Liver (tissue), 9 donors: ENCODE measurements around the gene KSR1. TPM values are rescaled to one million over a fixed set of nuclear protein-coding genes. Genes with fewer than 3 reads are reported as not detected.

Source experiments
- DNase-seq: peaks from one replicate; pipeline ENCODE4 v3.0.0-alpha.2; 2017; ENCODE audit warnings: low spot score
- H3K27ac ChIP-seq, 2 donors: one replicate each; pipeline ENCODE4 v1.7.0; 2013; ENCODE audit warnings: inconsistent platforms in 2 of 2, low read length in 2 of 2, control low read depth in 1 of 2, low read depth in 1 of 2, mild to moderate bottlenecking in 1 of 2
- H3K27me3 ChIP-seq, 4 donors: one replicate each; pipeline versions ENCODE4 v1.6.1 to v1.7.0; 2013; ENCODE audit warnings: low read length in 3 of 4, inconsistent platforms in 1 of 4, mild to moderate bottlenecking in 1 of 4, moderate library complexity in 1 of 4; ENCODE audit not compliant: control insufficient read depth in 4 of 4, insufficient read depth in 4 of 4
- H3K36me3 ChIP-seq, 4 donors: one replicate each; pipeline versions ENCODE4 v1.6.1 to v1.7.0; 2013; ENCODE audit warnings: low read length in 3 of 4, mild to moderate bottlenecking in 3 of 4, low read depth in 1 of 4, moderate library complexity in 1 of 4; ENCODE audit not compliant: control insufficient read depth in 4 of 4, insufficient read depth in 3 of 4
- H3K4me1 ChIP-seq, 4 donors: one replicate each; pipeline versions ENCODE4 v1.6.1 to v1.7.0; 2013; ENCODE audit warnings: low read length in 3 of 4, mild to moderate bottlenecking in 3 of 4, moderate library complexity in 1 of 4; ENCODE audit not compliant: control insufficient read depth in 4 of 4, insufficient read depth in 4 of 4
- H3K4me3 ChIP-seq, 3 donors: one replicate each; pipeline versions ENCODE4 v1.6.1 to v1.7.0; 2013; ENCODE audit warnings: low read length in 3 of 3, control low read depth in 1 of 3, low read depth in 1 of 3, mild to moderate bottlenecking in 1 of 3
- H3K9ac ChIP-seq, 2 donors: one replicate each; pipeline ENCODE4 v1.7.0; 2013; ENCODE audit warnings: low read length in 2 of 2, mild to moderate bottlenecking in 2 of 2, moderate library complexity in 2 of 2, control low read depth in 1 of 2, low read depth in 1 of 2
- H3K9me3 ChIP-seq, 4 donors: one replicate each; pipeline versions ENCODE4 v1.6.1 to v1.7.0; 2013; ENCODE audit warnings: low read length in 3 of 4; ENCODE audit not compliant: control insufficient read depth in 4 of 4
- ATF3 ChIP-seq: IDR thresholded peaks from 2 replicates; pipeline ENCODE4 v1.6.1; 2016; ENCODE audit warnings: antibody characterized with exemption
- EGR1 ChIP-seq, 2 donors: IDR thresholded peaks; 2 replicates each; pipeline ENCODE4 v1.6.1; 2016 to 2018; ENCODE audit warnings: antibody characterized with exemption in 2 of 2, low read depth in 2 of 2
- FOXA1 ChIP-seq: IDR thresholded peaks from 2 replicates; pipeline ENCODE4 v1.6.1; 2016; ENCODE audit warnings: antibody characterized with exemption
- FOXA2 ChIP-seq: IDR thresholded peaks from 2 replicates; pipeline ENCODE4 v1.6.1; 2016; ENCODE audit warnings: antibody characterized with exemption
- GABPA ChIP-seq, 2 donors: IDR thresholded peaks in 1 of 2; conservative IDR thresholded peaks in 1 of 2; 2 replicates each; pipeline ENCODE4 v1.6.1; 2016; ENCODE audit warnings: antibody characterized with exemption in 2 of 2, mild to moderate bottlenecking in 1 of 2, moderate library complexity in 1 of 2
- HNF4A ChIP-seq, 2 donors: conservative IDR thresholded peaks; 2 replicates each; pipeline ENCODE4 v1.6.1; 2016; ENCODE audit warnings: antibody characterized with exemption in 2 of 2, mild to moderate bottlenecking in 2 of 2
- HNF4G ChIP-seq: IDR thresholded peaks from 2 replicates; pipeline ENCODE4 v1.6.1; 2016; ENCODE audit warnings: antibody characterized with exemption
- JUND ChIP-seq, 2 donors: IDR thresholded peaks; 2 replicates each; pipeline ENCODE4 v1.6.1; 2016; ENCODE audit warnings: antibody characterized with exemption in 2 of 2
- NR2F2 ChIP-seq: IDR thresholded peaks from 2 replicates; pipeline ENCODE4 v1.6.1; 2016; ENCODE audit warnings: antibody characterized with exemption
- TAF1 ChIP-seq: conservative IDR thresholded peaks from 2 replicates; pipeline ENCODE4 v1.6.1; 2016; ENCODE audit warnings: antibody characterized with exemption, mild to moderate bottlenecking
- YY1 ChIP-seq: IDR thresholded peaks from 2 replicates; pipeline ENCODE4 v1.6.1; 2016; ENCODE audit warnings: antibody characterized with exemption, mild to moderate bottlenecking
- WGBS: extraction: QIAGEN DNeasy Blood & Tissue Kit; methylation state at CpG from one replicate; pipeline ENCODE4 v1.1.7; 2013; 5-methylcytosine and 5-hydroxymethylcytosine counted together
- polyA plus RNA-seq, 2 donors: library from polyadenylated mRNA; stranded (reverse) in 1 of 2; unstranded in 1 of 2; fragments of 200-250 nt in 1 of 2; fragments of >200 nt in 1 of 2; fragmentation: Nextera tagmentation in 1 of 2; extraction: Ambion mirVana in 1 of 2; gene quantifications; one replicate each; pipeline versions ENCODE4 v1.2.1 to v1.2.3, GENCODE V29; 2013 to 2015
- total RNA-seq, 2 donors: library from RNA; depleted of rRNA; stranded (reverse); fragments of >200 nt; gene quantifications; one replicate each; pipeline ENCODE4 v1.2.3, GENCODE V29; 2014
- TF ChIP-seq, protein P1 (sequence below): IDR thresholded peaks from 2 replicates; pipeline ENCODE4 v1.6.1; 2016; ENCODE audit warnings: antibody characterized with exemption
- TF ChIP-seq, protein P2 (sequence below): IDR thresholded peaks from 2 replicates; pipeline ENCODE4 v1.6.1; 2016; ENCODE audit warnings: antibody characterized with exemption, mild to moderate bottlenecking
- TF ChIP-seq, protein P3 (sequence below): IDR thresholded peaks from 2 replicates; pipeline ENCODE4 v1.6.1; 2016; ENCODE audit warnings: antibody characterized with exemption
- TF ChIP-seq, protein P4 (sequence below): fragments of 150-350 bp; IDR thresholded peaks from 2 replicates; pipeline ENCODE4 v1.5.1; 2017; ENCODE audit warnings: improper control_type of control experiment, low read depth, low read length; ENCODE audit not compliant: missing input control
- donor health status: healthy.
- donor health status: healthy.
- donor health status: healthy.
- donor health status: healthy.
- donor health status: healthy.

Gene KSR1
- total and polyA plus RNA-seq, 4 donors, result 1.2 to 9.0 (median 4.1) TPM

- peaks cover 0 to 39% (median 6%) of the 10 kb centered on the region in 4 donors for H3K36me3 ChIP-seq
- H3K4me3 ChIP-seq, result no peak overlapping the region
- TF ChIP-seq FOXA2 (no peak), HNF4G (no peak), YY1 (no peak), NR2F2 (no peak), TAF1 (no peak), GABPA (IDR thresholded peaks at IDR 0.05 in 1 of 2, conservative IDR thresholded peaks at IDR 0.05 in 1 of 2) (no peak), HNF4A (conservative IDR thresholded peaks at IDR 0.05) (no peak), ATF3 (no peak), FOXA1 (no peak), EGR1 (IDR thresholded peaks at IDR 0.05; ENCODE audit: low read depth in 2 of 2) (no peak)
- TF ChIP-seq, protein P1, sequence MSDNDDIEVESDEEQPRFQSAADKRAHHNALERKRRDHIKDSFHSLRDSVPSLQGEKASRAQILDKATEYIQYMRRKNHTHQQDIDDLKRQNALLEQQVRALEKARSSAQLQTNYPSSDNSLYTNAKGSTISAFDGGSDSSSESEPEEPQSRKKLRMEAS, result no peak
- TF ChIP-seq, protein P2, sequence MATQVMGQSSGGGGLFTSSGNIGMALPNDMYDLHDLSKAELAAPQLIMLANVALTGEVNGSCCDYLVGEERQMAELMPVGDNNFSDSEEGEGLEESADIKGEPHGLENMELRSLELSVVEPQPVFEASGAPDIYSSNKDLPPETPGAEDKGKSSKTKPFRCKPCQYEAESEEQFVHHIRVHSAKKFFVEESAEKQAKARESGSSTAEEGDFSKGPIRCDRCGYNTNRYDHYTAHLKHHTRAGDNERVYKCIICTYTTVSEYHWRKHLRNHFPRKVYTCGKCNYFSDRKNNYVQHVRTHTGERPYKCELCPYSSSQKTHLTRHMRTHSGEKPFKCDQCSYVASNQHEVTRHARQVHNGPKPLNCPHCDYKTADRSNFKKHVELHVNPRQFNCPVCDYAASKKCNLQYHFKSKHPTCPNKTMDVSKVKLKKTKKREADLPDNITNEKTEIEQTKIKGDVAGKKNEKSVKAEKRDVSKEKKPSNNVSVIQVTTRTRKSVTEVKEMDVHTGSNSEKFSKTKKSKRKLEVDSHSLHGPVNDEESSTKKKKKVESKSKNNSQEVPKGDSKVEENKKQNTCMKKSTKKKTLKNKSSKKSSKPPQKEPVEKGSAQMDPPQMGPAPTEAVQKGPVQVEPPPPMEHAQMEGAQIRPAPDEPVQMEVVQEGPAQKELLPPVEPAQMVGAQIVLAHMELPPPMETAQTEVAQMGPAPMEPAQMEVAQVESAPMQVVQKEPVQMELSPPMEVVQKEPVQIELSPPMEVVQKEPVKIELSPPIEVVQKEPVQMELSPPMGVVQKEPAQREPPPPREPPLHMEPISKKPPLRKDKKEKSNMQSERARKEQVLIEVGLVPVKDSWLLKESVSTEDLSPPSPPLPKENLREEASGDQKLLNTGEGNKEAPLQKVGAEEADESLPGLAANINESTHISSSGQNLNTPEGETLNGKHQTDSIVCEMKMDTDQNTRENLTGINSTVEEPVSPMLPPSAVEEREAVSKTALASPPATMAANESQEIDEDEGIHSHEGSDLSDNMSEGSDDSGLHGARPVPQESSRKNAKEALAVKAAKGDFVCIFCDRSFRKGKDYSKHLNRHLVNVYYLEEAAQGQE, result no peak
- TF ChIP-seq, protein P3, sequence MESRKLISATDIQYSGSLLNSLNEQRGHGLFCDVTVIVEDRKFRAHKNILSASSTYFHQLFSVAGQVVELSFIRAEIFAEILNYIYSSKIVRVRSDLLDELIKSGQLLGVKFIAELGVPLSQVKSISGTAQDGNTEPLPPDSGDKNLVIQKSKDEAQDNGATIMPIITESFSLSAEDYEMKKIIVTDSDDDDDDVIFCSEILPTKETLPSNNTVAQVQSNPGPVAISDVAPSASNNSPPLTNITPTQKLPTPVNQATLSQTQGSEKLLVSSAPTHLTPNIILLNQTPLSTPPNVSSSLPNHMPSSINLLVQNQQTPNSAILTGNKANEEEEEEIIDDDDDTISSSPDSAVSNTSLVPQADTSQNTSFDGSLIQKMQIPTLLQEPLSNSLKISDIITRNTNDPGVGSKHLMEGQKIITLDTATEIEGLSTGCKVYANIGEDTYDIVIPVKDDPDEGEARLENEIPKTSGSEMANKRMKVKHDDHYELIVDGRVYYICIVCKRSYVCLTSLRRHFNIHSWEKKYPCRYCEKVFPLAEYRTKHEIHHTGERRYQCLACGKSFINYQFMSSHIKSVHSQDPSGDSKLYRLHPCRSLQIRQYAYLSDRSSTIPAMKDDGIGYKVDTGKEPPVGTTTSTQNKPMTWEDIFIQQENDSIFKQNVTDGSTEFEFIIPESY, result no peak
- no peaks in the 10 kb centered on the region for H3K27me3 ChIP-seq
- no peak overlapping the region for H3K9ac ChIP-seq
- no peak overlapping the region for H3K27ac ChIP-seq
- WGBS, result 90% methylated on average over 16 of the region's 16 CpGs
- H3K4me1 ChIP-seq, result peaks cover 0 to 3% (median 0%) of the 10 kb centered on the region in 4 donors
- H3K9me3 ChIP-seq, result no peaks in the 10 kb centered on the region
- DNase-seq, result no peak
Observed at GRCh38 chr17:27607521-27608091, 151.4 kb downstream of the KSR1 start.

GRCh38 chr17:27608328-27609230 is 152.3 kb downstream of the KSR1 start:
- H3K36me3 ChIP-seq, result peaks cover 0 to 46% (median 11%) of the 10 kb centered on the region in 4 donors
- no peak for TF ChIP-seq FOXA2
- TF ChIP-seq ATF3, result no peak
- TF ChIP-seq, protein P4, sequence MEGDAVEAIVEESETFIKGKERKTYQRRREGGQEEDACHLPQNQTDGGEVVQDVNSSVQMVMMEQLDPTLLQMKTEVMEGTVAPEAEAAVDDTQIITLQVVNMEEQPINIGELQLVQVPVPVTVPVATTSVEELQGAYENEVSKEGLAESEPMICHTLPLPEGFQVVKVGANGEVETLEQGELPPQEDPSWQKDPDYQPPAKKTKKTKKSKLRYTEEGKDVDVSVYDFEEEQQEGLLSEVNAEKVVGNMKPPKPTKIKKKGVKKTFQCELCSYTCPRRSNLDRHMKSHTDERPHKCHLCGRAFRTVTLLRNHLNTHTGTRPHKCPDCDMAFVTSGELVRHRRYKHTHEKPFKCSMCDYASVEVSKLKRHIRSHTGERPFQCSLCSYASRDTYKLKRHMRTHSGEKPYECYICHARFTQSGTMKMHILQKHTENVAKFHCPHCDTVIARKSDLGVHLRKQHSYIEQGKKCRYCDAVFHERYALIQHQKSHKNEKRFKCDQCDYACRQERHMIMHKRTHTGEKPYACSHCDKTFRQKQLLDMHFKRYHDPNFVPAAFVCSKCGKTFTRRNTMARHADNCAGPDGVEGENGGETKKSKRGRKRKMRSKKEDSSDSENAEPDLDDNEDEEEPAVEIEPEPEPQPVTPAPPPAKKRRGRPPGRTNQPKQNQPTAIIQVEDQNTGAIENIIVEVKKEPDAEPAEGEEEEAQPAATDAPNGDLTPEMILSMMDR, result no peak
- TF ChIP-seq, protein P2, result no peak
- TF ChIP-seq TAF1, result no peak
- TF ChIP-seq, protein P1, result no peak
- TF ChIP-seq JUND (IDR thresholded peaks at IDR 0.05), result no peak
- no peak overlapping the region for H3K4me3 ChIP-seq
- DNase-seq, result no peak
- 94% methylated on average over 11 of the region's 11 CpGs for WGBS
- H3K9me3 ChIP-seq, result no peaks in the 10 kb centered on the region
- no peak overlapping the region for H3K9ac ChIP-seq
- no peak overlapping the region for H3K27ac ChIP-seq
- no peaks in the 10 kb centered on the region for H3K27me3 ChIP-seq
- peaks cover 0 to 3% (median 0%) of the 10 kb centered on the region in 4 donors for H3K4me1 ChIP-seq
